K562 (cell line): ENCODE measurements around the gene BAG5. TPM values are rescaled to one million over a fixed set of nuclear protein-coding genes. Genes with fewer than 3 reads are reported as not detected.
A peak's percentile ranks its signal among the peaks of the same experiment; 100 is the strongest.

ENCODE experiments used
- BCLAF1 ChIP-seq, 2 experiments: fragments of 450-650 bp in 1 of 2; IDR thresholded peaks; 2 replicates each; pipeline ENCODE4 v1.6.1; 2011 to 2017; ENCODE audit warnings: low read depth in 2 of 2, antibody characterized with exemption in 1 of 2, borderline replicate concordance in 1 of 2, low read length in 1 of 2, mild to moderate bottlenecking in 1 of 2, mixed read lengths in 1 of 2; ENCODE audit not compliant: control insufficient read depth in 1 of 2
- BRCA1 ChIP-seq, 2 experiments: fragments of 450-650 bp in 1 of 2; sonication (generic) in 1 of 2; formaldehyde crosslinking in 1 of 2; IDR thresholded peaks; 2 replicates each; pipeline versions ENCODE4 v1.5.0 to v1.6.1; 2017 to 2020; ENCODE audit warnings: mild to moderate bottlenecking in 1 of 2, missing genetic modification reagents in 1 of 2
- DDX20 ChIP-seq: fragments of 450-650 bp; IDR thresholded peaks from 2 replicates; pipeline ENCODE4 v1.6.1; 2016; ENCODE audit warnings: missing genetic modification characterization, low read depth, mild to moderate bottlenecking, missing compliant biosample characterization, moderate library complexity
- HOXB6 ChIP-seq: fragments of 250-450 bp; sonication (Bioruptor Pico); IDR thresholded peaks from 2 replicates; pipeline ENCODE4 v1.5.1; 2022; ENCODE audit warnings: mild to moderate bottlenecking, borderline replicate concordance
- MED1 ChIP-seq: sonication (generic); formaldehyde crosslinking; IDR thresholded peaks from 2 replicates; pipeline ENCODE4 v1.8.1; 2023; ENCODE audit warnings: missing genetic modification reagents, borderline replicate concordance
- NFYB ChIP-seq: IDR thresholded peaks from 2 replicates; pipeline ENCODE4 v1.6.1; 2011; ENCODE audit warnings: mild to moderate bottlenecking, moderate library complexity; ENCODE audit not compliant: insufficient read length; ENCODE audit errors: extremely low read depth
- NR2C1 ChIP-seq, 2 experiments: fragments of 450-650 bp; IDR thresholded peaks; 2 replicates each; pipeline ENCODE4 v1.6.1; 2017; ENCODE audit warnings: mild to moderate bottlenecking in 2 of 2, antibody characterized with exemption in 1 of 2, inconsistent platforms in 1 of 2, missing compliant biosample characterization in 1 of 2, missing genetic modification characterization in 1 of 2
- RBBP5 ChIP-seq: fragments of 200-600 bp; sonication (generic); IDR thresholded peaks from 2 replicates; pipeline ENCODE4 v1.6.1; 2012; ENCODE audit warnings: borderline replicate concordance, mild to moderate bottlenecking, low read length, control low read depth, inconsistent platforms; ENCODE audit not compliant: insufficient read depth, poor library complexity, severe bottlenecking
- SNIP1 ChIP-seq: fragments of 450-650 bp; IDR thresholded peaks from 2 replicates; pipeline ENCODE4 v1.7.1; 2017; ENCODE audit warnings: low read depth, mild to moderate bottlenecking
- ZNF23 ChIP-seq: fragments of 250-450 bp; sonication (Bioruptor Pico); IDR thresholded peaks from 2 replicates; pipeline ENCODE4 v1.4.0; 2020; ENCODE audit warnings: mild to moderate bottlenecking
- ZNF717 ChIP-seq: fragments of 250-450 bp; sonication (Bioruptor Pico); IDR thresholded peaks from 2 replicates; pipeline ENCODE4 v1.5.0; 2021
- polyA plus RNA-seq, 8 experiments: library from polyadenylated mRNA; depleted of rRNA in 4 of 8; stranded (reverse) in 5 of 8; unstranded in 3 of 8; fragments of >200 nt; fragmentation: Nextera tagmentation in 2 of 8; fragmentation: Illumina TruSeq in 1 of 8; extraction: Ambion mirVana in 2 of 8; extraction: Trizol in 1 of 8; gene quantifications; 2 replicates each; pipeline versions ENCODE4 v1.2.1 to v1.2.3, GENCODE V29; 2011 to 2014; ENCODE audit warnings: inconsistent platforms in 1 of 8, missing spikeins in 1 of 8
- total RNA-seq, 7 experiments: library from RNA; depleted of rRNA in 6 of 7; stranded (reverse); fragments of >200 nt in 6 of 7; fragmentation: Illumina TruSeq in 2 of 7; extraction: Trizol in 2 of 7; gene quantifications; 2 replicates each; pipeline versions ENCODE4 v1.2.1 to v1.2.3, GENCODE V29; 2011 to 2021; ENCODE audit warnings: low replicate concordance in 1 of 7
- TF ChIP-seq, protein P1 (sequence below), 2 experiments: fragments of 450-650 bp; IDR thresholded peaks; 2 replicates each; pipeline ENCODE4 v1.6.1; 2016; ENCODE audit warnings: mild to moderate bottlenecking in 2 of 2, borderline replicate concordance in 1 of 2, low read depth in 1 of 2, moderate library complexity in 1 of 2
- TF ChIP-seq, protein P2 (sequence below): sonication (generic); formaldehyde crosslinking; IDR thresholded peaks from 2 replicates; pipeline ENCODE4 v1.8.0; 2022; ENCODE audit warnings: mild to moderate bottlenecking, missing genetic modification reagents

Gene BAG5
- total and polyA plus RNA-seq, 9 of the 15 experiments (the other 6 are each of a cell fraction or from before 2014, with no cell fraction given) = 7.9 to 21.4 (median 13.2) TPM

DNA sequence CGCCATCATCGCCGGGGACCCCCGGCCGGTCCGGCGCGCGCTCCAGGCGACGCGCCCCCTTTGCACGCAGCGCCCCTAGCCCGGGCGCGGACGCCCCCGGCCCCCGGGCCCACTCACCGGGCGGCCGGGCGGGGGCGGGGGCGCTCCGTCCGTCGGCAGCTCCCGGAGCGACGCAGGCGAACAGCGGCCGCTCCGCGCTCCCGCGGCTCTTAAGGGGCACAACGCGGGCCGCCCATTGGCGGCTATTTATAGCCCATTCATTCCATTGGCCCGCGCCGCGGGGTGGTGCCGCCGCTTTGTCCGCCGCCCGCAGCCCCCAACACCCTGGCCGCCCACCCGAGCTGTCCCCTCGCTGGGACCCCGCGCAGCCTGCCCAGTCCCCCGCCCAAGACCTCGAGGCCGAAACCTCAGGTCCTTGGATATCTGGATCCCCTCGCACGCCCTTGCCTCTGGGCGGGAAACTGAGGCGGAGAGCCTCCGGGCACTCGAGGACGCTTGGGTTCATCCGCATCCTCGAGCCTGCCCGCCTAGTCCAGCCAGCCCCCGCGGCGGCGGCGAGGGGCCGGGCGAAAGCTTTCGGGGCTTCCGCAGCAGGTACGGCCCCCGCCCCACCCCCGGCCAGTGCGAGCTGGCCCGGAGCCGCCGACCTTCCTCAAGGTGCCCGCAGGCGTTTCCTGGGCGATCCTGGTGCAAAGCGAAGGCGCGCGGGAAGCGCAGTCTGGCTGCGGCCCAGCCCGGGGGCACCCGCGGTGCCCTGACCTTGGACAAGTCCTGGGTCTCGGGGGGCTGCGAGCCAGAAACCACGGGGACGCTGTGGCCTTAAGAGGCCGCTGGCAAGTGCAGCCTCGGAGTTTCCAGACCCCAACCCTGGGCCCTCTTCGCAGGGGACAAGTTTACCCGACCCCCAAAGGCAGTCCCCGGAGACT, 39.5 kb downstream of the BAG5 start, which contains the start of gene CKB (continued):
- TF ChIP-seq, protein P1, sequence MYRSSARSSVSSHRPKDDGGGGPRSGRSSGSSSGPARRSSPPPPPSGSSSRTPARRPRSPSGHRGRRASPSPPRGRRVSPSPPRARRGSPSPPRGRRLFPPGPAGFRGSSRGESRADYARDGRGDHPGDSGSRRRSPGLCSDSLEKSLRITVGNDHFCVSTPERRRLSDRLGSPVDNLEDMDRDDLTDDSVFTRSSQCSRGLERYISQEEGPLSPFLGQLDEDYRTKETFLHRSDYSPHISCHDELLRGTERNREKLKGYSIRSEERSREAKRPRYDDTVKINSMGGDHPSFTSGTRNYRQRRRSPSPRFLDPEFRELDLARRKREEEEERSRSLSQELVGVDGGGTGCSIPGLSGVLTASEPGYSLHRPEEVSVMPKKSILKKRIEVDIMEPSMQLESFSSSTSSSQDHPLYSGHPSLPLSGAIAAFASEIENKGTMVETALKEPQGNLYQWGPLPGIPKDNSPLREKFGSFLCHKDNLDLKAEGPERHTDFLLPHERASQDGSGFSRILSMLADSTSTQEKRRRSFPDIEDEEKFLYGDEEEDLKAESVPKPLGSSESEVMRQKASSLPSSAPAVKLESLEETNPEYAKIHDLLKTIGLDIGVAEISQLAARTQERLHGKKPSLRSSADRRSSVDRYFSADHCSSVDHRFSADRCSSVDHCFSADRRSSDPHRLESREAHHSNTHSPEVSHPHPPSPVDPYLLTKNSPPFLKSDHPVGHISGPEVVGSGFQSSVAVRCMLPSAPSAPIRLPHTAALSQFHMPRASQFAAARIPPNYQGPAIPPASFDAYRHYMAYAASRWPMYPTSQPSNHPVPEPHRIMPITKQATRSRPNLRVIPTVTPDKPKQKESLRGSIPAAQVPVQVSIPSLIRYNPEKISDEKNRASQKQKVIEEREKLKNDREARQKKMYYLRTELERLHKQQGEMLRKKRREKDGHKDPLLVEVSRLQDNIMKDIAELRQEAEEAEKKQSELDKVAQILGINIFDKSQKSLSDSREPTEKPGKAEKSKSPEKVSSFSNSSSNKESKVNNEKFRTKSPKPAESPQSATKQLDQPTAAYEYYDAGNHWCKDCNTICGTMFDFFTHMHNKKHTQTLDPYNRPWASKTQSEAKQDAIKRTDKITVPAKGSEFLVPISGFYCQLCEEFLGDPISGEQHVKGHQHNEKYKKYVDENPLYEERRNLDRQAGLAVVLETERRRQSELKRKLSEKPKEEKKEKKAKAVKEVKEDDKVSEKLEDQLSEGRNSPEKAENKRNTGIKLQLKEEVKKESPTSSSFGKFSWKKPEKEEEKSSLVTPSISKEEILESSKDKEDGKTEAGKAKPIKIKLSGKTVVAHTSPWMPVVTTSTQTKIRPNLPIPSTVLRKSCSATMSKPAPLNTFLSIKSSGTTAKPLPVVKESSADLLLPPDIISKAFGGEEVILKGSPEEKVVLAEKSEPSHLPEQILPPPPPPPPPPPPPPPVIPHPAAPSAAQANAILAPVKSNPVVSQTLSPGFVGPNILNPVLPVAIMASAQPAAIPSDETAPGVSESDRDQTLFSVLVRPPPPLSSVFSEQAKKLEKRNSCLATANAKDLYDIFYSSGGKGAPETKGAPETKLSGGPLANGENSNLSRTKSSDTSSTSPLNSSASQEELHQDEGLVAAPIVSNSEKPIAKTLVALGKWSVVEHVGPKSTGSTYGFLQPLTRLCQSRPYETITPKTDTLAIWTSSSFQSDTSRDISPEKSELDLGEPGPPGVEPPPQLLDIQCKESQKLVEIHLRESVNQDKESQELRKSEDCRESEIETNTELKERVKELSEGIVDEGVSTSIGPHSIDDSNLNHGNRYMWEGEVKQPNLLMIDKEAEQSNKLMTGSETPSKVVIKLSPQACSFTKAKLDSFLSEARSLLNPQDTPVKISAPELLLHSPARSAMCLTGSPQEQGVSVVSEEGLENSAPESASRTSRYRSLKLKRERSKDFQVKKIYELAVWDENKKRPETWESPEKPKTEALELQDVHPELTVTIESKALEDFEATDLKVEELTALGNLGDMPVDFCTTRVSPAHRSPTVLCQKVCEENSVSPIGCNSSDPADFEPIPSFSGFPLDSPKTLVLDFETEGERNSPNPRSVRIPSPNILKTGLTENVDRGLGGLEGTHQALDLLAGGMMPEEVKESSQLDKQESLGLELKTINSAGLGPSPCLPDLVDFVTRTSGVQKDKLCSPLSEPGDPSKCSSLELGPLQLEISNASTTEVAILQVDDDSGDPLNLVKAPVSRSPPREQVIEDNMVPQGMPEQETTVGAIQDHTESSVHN (IDR thresholded peaks at IDR 0.05; ENCODE audit: borderline replicate concordance in 1 of 2, low read depth in 1 of 2) = no peak
- TF ChIP-seq MED1 (CRISPR knock-in tag) = no peak
- no peak for TF ChIP-seq NR2C1 (IDR thresholded peaks at IDR 0.05)
- TF ChIP-seq NR2C1 (tag; IDR thresholded peaks at IDR 0.05) = no peak
- TF ChIP-seq ZNF23 (CRISPR knock-in tag) = no peak
- no peak for TF ChIP-seq DDX20 (tag)
- TF ChIP-seq NFYB = peak; percentile 74
- no peak for TF ChIP-seq BRCA1 (IDR thresholded peaks at IDR 0.05)
- no peak for TF ChIP-seq BRCA1 (CRISPR knock-in tag; IDR thresholded peaks at IDR 0.05)
- TF ChIP-seq, protein P2, sequence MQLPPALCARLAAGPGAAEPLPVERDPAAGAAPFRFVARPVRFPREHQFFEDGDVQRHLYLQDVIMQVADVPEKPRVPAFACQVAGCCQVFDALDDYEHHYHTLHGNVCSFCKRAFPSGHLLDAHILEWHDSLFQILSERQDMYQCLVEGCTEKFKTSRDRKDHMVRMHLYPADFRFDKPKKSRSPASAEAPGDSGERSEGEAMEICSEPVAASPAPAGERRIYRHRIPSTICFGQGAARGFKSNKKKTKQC (CRISPR knock-in tag) = no peak
- no peak for TF ChIP-seq HOXB6 (CRISPR knock-in tag)
- no peak for TF ChIP-seq ZNF717 (CRISPR knock-in tag)
- peak; percentile 5 for TF ChIP-seq RBBP5
- TF ChIP-seq BCLAF1 (IDR thresholded peaks at IDR 0.05; ENCODE audit: borderline replicate concordance in 1 of 2, control insufficient read depth in 1 of 2, low read depth in 2 of 2, low read length in 1 of 2) = no peak
- no peak for TF ChIP-seq SNIP1
